Measurements from ENCODE around the gene AP1G1. TPM values are rescaled to one million over a fixed set of nuclear protein-coding genes. Genes with fewer than 3 reads are reported as not detected.
A peak's percentile ranks its signal among the peaks of the same experiment; 100 is the strongest.
"Not testable (repeated sequence)": the region's sequence is repeated elsewhere in the genome, so short reads cannot be mapped to it uniquely, and the experiment has no call there.

AP1G1 gene
- total and polyA plus RNA-seq, 3 experiments from 2014 or later: 10.9 to 83.3 (median 80.4) TPM

GRCh38 chr16:71807905-71808592 lies 585 bp downstream of the AP1G1 start:
- POLR2A ChIA-PET: interaction anchor here (0.7 to 3.6 kb wide), 8 partner anchors 37 to 243 kb away, joined by 3 to 43 read pairs (median 8); partner anchors contain the start of genes ATXN1L, IST1 and ZNF821
- Histone ChIP-seq H3K27me3 (ENCODE audit: insufficient read depth, low read length, poor library complexity, severe bottlenecking) (no peaks in the 10 kb centered on the region), H3K4me1 (ENCODE audit: insufficient read depth, low read length) (peaks cover 30% of the 10 kb centered on the region), H3K27ac (ENCODE audit: low read depth, low read length) (peak overlapping the region; percentile 97), H3K36me3 (ENCODE audit: insufficient read depth, low read length) (no peaks in the 10 kb centered on the region), H3K9me3 (ENCODE audit: low read length) (no peaks in the 10 kb centered on the region), H3K4me3 (ENCODE audit: low read length) (peak overlapping the region; percentile 90)
- Mint-ChIP-seq H3K27me3 (peaks cover 0 to 5% of the 10 kb centered on the region in 2 donors), H3K36me3 (peaks cover 0 to 34% (median 0%) of the 10 kb centered on the region in 3 donors), H3K9me3 (no peaks in the 10 kb centered on the region), H3K27ac (peak overlapping the region; percentile 97 to 100 (median 100)), H3K4me3 (peak overlapping the region; percentile 90 to 100 (median 95)), H3K4me1 (peaks cover 28 to 62% (median 43%) of the 10 kb centered on the region in 3 donors)
- CTCF ChIA-PET: interaction anchor here (1.1 to 6.3 kb wide), 6 partner anchors 35 to 100 kb away, joined by 3 to 44 read pairs (median 4); no protein-coding TSS in a partner anchor
- DNase-seq: peak in 1 of 5 donors; percentile 9

GRCh38 chr16:71803305-71803690 lies 5.3 kb downstream of the AP1G1 start:
- Mint-ChIP-seq H3K27me3 (no peaks in the 10 kb centered on the region), H3K27ac (peak overlapping the region in 4 of 8 donors; percentile 47 to 91 (median 59)), H3K4me3 (peak overlapping the region in 1 of 7 donors; percentile 42), H3K9me3 (no peaks in the 10 kb centered on the region), H3K4me1 (peaks cover 27 to 62% (median 41%) of the 10 kb centered on the region in 3 donors), H3K36me3 (peaks cover 0 to 43% (median 0%) of the 10 kb centered on the region in 3 donors)
- no peak overlapping the region for H3K4me3 ChIP-seq (ENCODE audit: low read length)
- CTCF ChIA-PET: no interaction called here
- no peak overlapping the region for H3K27ac ChIP-seq (ENCODE audit: low read depth, low read length)
- peaks cover 6% of the 10 kb centered on the region for H3K36me3 ChIP-seq (ENCODE audit: insufficient read depth, low read length)
- H3K9me3 ChIP-seq (ENCODE audit: low read length): no peaks in the 10 kb centered on the region
- H3K27me3 ChIP-seq (ENCODE audit: insufficient read depth, low read length, poor library complexity, severe bottlenecking): no peaks in the 10 kb centered on the region
- DNase-seq: no peak
- POLR2A ChIA-PET: no interaction called here
- peaks cover 22% of the 10 kb centered on the region for H3K4me1 ChIP-seq (ENCODE audit: insufficient read depth, low read length)

- peaks cover 48 to 74% (median 66%) of the 10 kb centered on the region in 3 donors for H3K4me1 Mint-ChIP-seq
- H3K27me3 Mint-ChIP-seq: no peaks in the 10 kb centered on the region
- ChIA-PET POLR2A (no interaction called here), CTCF (no interaction called here)
- Histone ChIP-seq H3K36me3 (ENCODE audit: insufficient read depth, low read length) (peaks cover 6% of the 10 kb centered on the region), H3K4me3 (ENCODE audit: low read length) (no peak overlapping the region), H3K4me1 (ENCODE audit: insufficient read depth, low read length) (peaks cover 34% of the 10 kb centered on the region), H3K27ac (ENCODE audit: low read depth, low read length) (no peak overlapping the region), H3K9me3 (ENCODE audit: low read length) (no peaks in the 10 kb centered on the region), H3K27me3 (ENCODE audit: insufficient read depth, low read length, poor library complexity, severe bottlenecking) (no peaks in the 10 kb centered on the region)
- H3K9me3 Mint-ChIP-seq: no peaks in the 10 kb centered on the region
- peak overlapping the region in 7 of 8 donors; percentile 17 to 72 (median 48) for H3K27ac Mint-ChIP-seq
- H3K36me3 Mint-ChIP-seq: peaks cover 0 to 47% (median 2%) of the 10 kb centered on the region in 3 donors
- no peak overlapping the region for H3K4me3 Mint-ChIP-seq
- no peak for DNase-seq
Observed at GRCh38 chr16:71796501-71797097, 12.0 kb downstream of the AP1G1 start.

- H3K4me3 ChIP-seq (ENCODE audit: low read length): no peak overlapping the region
- peak overlapping the region in 3 of 7 donors; percentile 9 to 21 (median 12) for H3K4me3 Mint-ChIP-seq
- H3K9me3 Mint-ChIP-seq: no peaks in the 10 kb centered on the region
Observed at GRCh38 chr16:71794943-71795342, 13.7 kb downstream of the AP1G1 start.

GRCh38 chr16:71794018-71794417 lies 14.6 kb downstream of the AP1G1 start:
- Histone ChIP-seq H3K9me3 (ENCODE audit: low read length) (no peaks in the 10 kb centered on the region), H3K27me3 (ENCODE audit: insufficient read depth, low read length, poor library complexity, severe bottlenecking) (no peaks in the 10 kb centered on the region), H3K4me1 (ENCODE audit: insufficient read depth, low read length) (peaks cover 46% of the 10 kb centered on the region), H3K36me3 (ENCODE audit: insufficient read depth, low read length) (peaks cover 3% of the 10 kb centered on the region), H3K27ac (ENCODE audit: low read depth, low read length) (no peak overlapping the region), H3K4me3 (ENCODE audit: low read length) (no peak overlapping the region)
- Mint-ChIP-seq H3K27ac (peak overlapping the region in 3 of 8 donors; percentile 15 to 36 (median 33)), H3K4me1 (peaks cover 64 to 91% (median 83%) of the 10 kb centered on the region in 3 donors), H3K27me3 (no peaks in the 10 kb centered on the region), H3K4me3 (peak overlapping the region in 1 of 7 donors; percentile 15), H3K36me3 (peaks cover 0 to 40% (median 3%) of the 10 kb centered on the region in 3 donors), H3K9me3 (no peaks in the 10 kb centered on the region)
- DNase-seq: no peak
- CTCF ChIA-PET: interaction anchor here (0.7 to 1.6 kb wide), 2 partner anchors 89 to 228 kb away, joined by 4 to 5 read pairs; no protein-coding TSS in a partner anchor
- POLR2A ChIA-PET: no interaction called here

More at GRCh38 chr16:71794943-71795342, 13.7 kb downstream of the AP1G1 start:
- H3K36me3 Mint-ChIP-seq: peaks cover 0 to 41% (median 2%) of the 10 kb centered on the region in 3 donors
- H3K27ac Mint-ChIP-seq: peak overlapping the region; percentile 18 to 91 (median 66)
- no peaks in the 10 kb centered on the region for H3K36me3 ChIP-seq (ENCODE audit: insufficient read depth, low read length)
- CTCF ChIA-PET: interaction anchor here (1.6 kb wide), 1 partner anchor 88 kb away, joined by 5 read pairs; no protein-coding TSS in a partner anchor
- no peak overlapping the region for H3K27ac ChIP-seq (ENCODE audit: low read depth, low read length)
- peaks cover 46% of the 10 kb centered on the region for H3K4me1 ChIP-seq (ENCODE audit: insufficient read depth, low read length)
- H3K4me1 Mint-ChIP-seq: peaks cover 60 to 86% (median 77%) of the 10 kb centered on the region in 3 donors
- H3K27me3 ChIP-seq (ENCODE audit: insufficient read depth, low read length, poor library complexity, severe bottlenecking): no peaks in the 10 kb centered on the region
- H3K27me3 Mint-ChIP-seq: no peaks in the 10 kb centered on the region
- no peaks in the 10 kb centered on the region for H3K9me3 ChIP-seq (ENCODE audit: low read length)
- no peak for DNase-seq
- POLR2A ChIA-PET: no interaction called here

GRCh38 chr16:71792176-71792575 lies 16.5 kb downstream of the AP1G1 start:
- H3K36me3 ChIP-seq (ENCODE audit: insufficient read depth, low read length): peaks cover 11% of the 10 kb centered on the region
- Mint-ChIP-seq H3K9me3 (no peaks in the 10 kb centered on the region), H3K27me3 (no peaks in the 10 kb centered on the region), H3K4me3 (peak overlapping the region in 3 of 7 donors; percentile 5 to 54 (median 53)), H3K4me1 (peaks cover 69 to 93% (median 91%) of the 10 kb centered on the region in 3 donors), H3K36me3 (peaks cover 3 to 47% (median 10%) of the 10 kb centered on the region in 3 donors), H3K27ac (peak overlapping the region in 4 of 8 donors; percentile 40 to 68 (median 57))
- H3K4me1 ChIP-seq (ENCODE audit: insufficient read depth, low read length): peaks cover 46% of the 10 kb centered on the region
- H3K9me3 ChIP-seq (ENCODE audit: low read length): no peaks in the 10 kb centered on the region
- no peak for DNase-seq
- ChIA-PET CTCF (interaction anchor here (0.6 to 0.7 kb wide), 2 partner anchors 9 to 143 kb away, joined by 3 read pairs; no protein-coding TSS in a partner anchor), POLR2A (no interaction called here)
- H3K27me3 ChIP-seq (ENCODE audit: insufficient read depth, low read length, poor library complexity, severe bottlenecking): no peaks in the 10 kb centered on the region
- H3K4me3 ChIP-seq (ENCODE audit: low read length): no peak overlapping the region
- H3K27ac ChIP-seq (ENCODE audit: low read depth, low read length): no peak overlapping the region

GRCh38 chr16:71790329-71790728 lies 18.3 kb downstream of the AP1G1 start:
- Mint-ChIP-seq H3K27ac (peak overlapping the region in 6 of 8 donors; percentile 22 to 83 (median 48)), H3K36me3 (peaks cover 3 to 45% (median 10%) of the 10 kb centered on the region in 3 donors), H3K4me3 (peak overlapping the region in 4 of 7 donors; percentile 5 to 32 (median 24)), H3K4me1 (peaks cover 53 to 74% (median 72%) of the 10 kb centered on the region in 3 donors)
- Histone ChIP-seq H3K36me3 (ENCODE audit: insufficient read depth, low read length) (peaks cover 11% of the 10 kb centered on the region), H3K4me1 (ENCODE audit: insufficient read depth, low read length) (peaks cover 33% of the 10 kb centered on the region)
- CTCF ChIA-PET: interaction anchor here (1.2 kb wide), 1 partner anchor 92 kb away, joined by 3 read pairs; no protein-coding TSS in a partner anchor
- not testable (repeated sequence) for H3K27ac ChIP-seq (ENCODE audit: low read depth, low read length); H3K9me3 ChIP-seq (ENCODE audit: low read length); DNase-seq; H3K4me3 ChIP-seq (ENCODE audit: low read length); H3K9me3 Mint-ChIP-seq; H3K27me3 ChIP-seq (ENCODE audit: insufficient read depth, low read length, poor library complexity, severe bottlenecking); H3K27me3 Mint-ChIP-seq
- POLR2A ChIA-PET: interaction anchor here (0.6 kb wide), 1 partner anchor 90 kb away, joined by 3 read pairs; no protein-coding TSS in a partner anchor

All from CD8-positive, alpha-beta memory T cell (primary cell).